ENCODE results near the gene FEM1A. TPM values are rescaled to one million over a fixed set of nuclear protein-coding genes. Genes with fewer than 3 reads are reported as not detected.

FEM1A gene
- total and polyA plus RNA-seq, 9 of the 15 experiments (the other 6 are each of a cell fraction or from before 2014, with no cell fraction given): 0.08 to 19.0 (median 6.8) TPM

DNA sequence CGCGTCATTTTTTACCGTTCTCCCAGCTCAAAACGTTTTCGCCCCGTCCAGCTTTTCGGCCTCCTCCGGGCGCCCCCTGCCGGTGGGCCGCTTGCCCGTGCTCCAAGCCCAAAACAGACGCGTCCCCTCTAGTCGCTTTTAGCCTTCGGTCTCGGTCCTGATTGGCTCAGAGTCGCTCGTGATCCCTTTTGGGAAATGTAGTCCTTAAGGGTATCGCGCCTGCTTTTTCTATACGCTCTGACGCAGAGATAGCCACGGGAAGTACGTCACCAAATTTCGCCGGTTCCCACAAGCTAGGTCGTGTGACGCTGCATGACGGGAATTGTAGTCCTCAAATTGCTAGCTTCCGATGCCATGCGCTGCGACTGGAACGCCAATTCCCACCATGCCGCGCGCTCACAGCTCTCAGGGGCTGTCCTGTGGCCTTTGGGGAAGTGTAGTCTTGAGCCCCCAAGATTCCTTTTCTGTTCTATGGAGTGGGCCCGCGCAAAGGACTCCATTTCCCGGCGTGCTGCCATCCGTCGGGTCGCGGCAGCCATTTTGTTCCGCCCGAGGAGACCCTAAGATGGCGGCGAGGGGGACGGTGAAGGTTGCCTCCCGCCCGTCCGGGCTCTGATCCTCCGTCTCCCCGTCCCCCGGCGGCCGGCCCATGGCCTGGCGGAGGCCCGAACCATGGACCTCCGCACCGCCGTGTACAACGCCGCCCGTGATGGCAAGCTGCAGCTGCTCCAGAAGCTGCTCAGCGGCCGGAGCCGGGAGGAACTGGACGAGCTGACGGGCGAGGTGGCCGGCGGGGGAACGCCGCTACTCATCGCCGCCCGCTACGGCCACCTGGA lies at the start of gene FEM1A (continued):
- TF ChIP-seq ZBTB8A (IDR thresholded peaks at IDR 0.05; ENCODE audit: partially characterized antibody) (no peak), SAFB2 (IDR thresholded peaks at IDR 0.05; ENCODE audit: borderline replicate concordance, low read depth, low read length, severe bottlenecking) (no peak), C11orf30 (IDR thresholded peaks at IDR 0.05; ENCODE audit: low read depth) (peak; percentile 100), ELF4 (CRISPR knock-in tag; IDR thresholded peaks at IDR 0.05) (peak; percentile 83), ELF1 (tag; IDR thresholded peaks at IDR 0.05) (peak; percentile 71; the same call in 1 of the 2 replicates), NBN (IDR thresholded peaks at IDR 0.05; ENCODE audit: low read depth) (peak; percentile 24; the same call in 1 of the 2 replicates), SMARCB1 (IDR thresholded peaks at IDR 0.05; ENCODE audit: insufficient read length, low read depth) (no peak), XRCC4 (IDR thresholded peaks at IDR 0.05; ENCODE audit: extremely low read depth, insufficient read depth, insufficient read length) (no peak)
- TF ChIP-seq, protein P1, sequence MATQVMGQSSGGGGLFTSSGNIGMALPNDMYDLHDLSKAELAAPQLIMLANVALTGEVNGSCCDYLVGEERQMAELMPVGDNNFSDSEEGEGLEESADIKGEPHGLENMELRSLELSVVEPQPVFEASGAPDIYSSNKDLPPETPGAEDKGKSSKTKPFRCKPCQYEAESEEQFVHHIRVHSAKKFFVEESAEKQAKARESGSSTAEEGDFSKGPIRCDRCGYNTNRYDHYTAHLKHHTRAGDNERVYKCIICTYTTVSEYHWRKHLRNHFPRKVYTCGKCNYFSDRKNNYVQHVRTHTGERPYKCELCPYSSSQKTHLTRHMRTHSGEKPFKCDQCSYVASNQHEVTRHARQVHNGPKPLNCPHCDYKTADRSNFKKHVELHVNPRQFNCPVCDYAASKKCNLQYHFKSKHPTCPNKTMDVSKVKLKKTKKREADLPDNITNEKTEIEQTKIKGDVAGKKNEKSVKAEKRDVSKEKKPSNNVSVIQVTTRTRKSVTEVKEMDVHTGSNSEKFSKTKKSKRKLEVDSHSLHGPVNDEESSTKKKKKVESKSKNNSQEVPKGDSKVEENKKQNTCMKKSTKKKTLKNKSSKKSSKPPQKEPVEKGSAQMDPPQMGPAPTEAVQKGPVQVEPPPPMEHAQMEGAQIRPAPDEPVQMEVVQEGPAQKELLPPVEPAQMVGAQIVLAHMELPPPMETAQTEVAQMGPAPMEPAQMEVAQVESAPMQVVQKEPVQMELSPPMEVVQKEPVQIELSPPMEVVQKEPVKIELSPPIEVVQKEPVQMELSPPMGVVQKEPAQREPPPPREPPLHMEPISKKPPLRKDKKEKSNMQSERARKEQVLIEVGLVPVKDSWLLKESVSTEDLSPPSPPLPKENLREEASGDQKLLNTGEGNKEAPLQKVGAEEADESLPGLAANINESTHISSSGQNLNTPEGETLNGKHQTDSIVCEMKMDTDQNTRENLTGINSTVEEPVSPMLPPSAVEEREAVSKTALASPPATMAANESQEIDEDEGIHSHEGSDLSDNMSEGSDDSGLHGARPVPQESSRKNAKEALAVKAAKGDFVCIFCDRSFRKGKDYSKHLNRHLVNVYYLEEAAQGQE (IDR thresholded peaks at IDR 0.05; ENCODE audit: borderline replicate concordance): peak; percentile 87
- TF ChIP-seq, protein P1 (CRISPR knock-in tag; IDR thresholded peaks at IDR 0.05; ENCODE audit: low read depth): peak; percentile 72; the same call in 1 of the 2 replicates
- TF ChIP-seq, protein P2, sequence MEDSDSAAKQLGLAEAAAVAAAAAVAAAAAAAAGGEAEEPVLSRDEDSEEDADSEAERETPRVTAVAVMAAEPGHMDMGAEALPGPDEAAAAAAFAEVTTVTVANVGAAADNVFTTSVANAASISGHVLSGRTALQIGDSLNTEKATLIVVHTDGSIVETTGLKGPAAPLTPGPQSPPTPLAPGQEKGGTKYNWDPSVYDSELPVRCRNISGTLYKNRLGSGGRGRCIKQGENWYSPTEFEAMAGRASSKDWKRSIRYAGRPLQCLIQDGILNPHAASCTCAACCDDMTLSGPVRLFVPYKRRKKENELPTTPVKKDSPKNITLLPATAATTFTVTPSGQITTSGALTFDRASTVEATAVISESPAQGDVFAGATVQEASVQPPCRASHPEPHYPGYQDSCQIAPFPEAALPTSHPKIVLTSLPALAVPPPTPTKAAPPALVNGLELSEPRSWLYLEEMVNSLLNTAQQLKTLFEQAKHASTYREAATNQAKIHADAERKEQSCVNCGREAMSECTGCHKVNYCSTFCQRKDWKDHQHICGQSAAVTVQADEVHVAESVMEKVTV (CRISPR knock-in tag; IDR thresholded peaks at IDR 0.05): peak; percentile 68
- TF ChIP-seq, protein P3, sequence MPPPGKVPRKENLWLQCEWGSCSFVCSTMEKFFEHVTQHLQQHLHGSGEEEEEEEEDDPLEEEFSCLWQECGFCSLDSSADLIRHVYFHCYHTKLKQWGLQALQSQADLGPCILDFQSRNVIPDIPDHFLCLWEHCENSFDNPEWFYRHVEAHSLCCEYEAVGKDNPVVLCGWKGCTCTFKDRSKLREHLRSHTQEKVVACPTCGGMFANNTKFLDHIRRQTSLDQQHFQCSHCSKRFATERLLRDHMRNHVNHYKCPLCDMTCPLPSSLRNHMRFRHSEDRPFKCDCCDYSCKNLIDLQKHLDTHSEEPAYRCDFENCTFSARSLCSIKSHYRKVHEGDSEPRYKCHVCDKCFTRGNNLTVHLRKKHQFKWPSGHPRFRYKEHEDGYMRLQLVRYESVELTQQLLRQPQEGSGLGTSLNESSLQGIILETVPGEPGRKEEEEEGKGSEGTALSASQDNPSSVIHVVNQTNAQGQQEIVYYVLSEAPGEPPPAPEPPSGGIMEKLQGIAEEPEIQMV (tag; conservative IDR thresholded peaks at IDR 0.05; ENCODE audit: low read depth): peak; percentile 84; the same call in 1 of the 2 replicates
